HL-60/S4 (cell line): Measurements from ENCODE around the gene SLC29A4.

Experiments used
- in situ Hi-C: fragments of 300-500 bp; cut with MboI; formaldehyde crosslinking; loops from 2 replicates; pipeline ENCODE4 v1.14.3; 2022; ENCODE audit warnings: low sequenced_read_pairs

Gene SLC29A4

DNA sequence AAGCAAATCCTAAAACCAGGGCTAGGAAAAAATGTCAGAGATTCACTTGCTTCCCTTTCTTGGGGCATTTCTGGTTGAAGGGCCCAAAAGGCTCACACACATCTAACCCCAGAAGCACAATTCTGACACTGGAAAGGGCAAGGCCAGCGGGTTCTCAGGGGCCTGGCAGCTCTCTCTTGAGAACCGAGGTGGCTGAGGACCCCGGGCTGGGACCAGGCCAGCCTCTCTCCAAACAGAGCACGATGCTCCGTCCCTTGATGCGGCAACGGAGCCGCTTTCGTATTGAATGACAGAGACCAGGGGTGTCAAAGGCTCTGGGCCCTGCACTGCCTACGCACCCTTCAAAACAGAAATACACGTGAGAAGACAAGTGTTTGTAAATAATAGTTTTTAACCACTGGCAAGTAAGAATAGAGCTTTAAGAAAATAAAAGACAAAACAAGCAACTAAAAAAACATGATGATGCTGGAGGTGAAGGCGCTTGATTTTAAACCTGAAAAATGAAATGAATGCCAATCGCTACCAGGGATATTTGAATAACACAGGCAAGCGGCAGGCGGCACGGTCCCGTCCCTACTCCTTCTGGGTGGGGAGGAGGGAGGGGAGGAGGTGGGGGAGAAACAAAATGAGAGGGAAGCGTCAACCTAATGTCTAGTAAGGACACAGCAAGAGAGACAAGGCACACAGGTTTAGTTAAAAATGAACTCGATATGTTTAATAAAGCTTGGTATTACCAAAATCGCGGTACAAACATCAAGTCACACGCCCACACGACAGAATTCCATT, 68.0 kb downstream of the SLC29A4 start:
- in situ Hi-C loops: no loop called here

DNA sequence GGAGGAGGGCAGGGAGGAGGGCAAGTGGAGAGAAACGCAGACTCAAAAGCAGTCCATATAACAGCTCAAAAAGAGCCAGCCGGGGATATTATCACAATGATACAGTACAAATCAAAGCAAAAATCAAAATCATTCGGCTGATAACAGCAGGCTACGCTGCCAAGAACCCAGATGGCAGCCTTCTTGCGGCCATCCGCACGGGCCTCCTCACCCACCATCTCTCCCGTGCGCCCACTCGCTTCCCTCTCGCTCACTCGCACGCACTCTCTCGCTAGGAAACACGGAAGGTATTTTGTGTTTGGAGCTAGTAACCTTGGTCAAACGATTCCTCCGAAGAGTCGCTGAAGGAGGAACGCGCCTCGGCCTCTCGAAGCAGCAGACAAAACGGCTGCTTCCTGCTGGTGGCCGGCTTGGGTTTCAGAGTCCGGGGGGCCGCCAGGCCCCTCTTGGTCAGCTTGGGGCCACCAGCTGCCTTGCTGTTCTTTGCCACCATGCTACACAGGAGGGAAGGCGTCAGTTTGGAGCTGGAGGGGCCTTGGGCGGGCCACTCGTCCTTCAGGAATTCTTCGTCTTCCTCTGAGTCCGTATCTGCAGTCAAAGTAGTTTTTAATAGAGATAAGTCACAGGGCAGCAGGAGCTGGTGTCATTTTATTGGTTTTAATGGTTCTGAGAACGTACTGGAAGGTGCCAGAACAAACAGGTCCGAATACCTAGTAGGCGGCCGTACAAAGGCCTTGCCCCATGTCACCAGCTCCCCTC, 68.9 kb downstream of the SLC29A4 start:
- in situ Hi-C loops: no loop called here

DNA sequence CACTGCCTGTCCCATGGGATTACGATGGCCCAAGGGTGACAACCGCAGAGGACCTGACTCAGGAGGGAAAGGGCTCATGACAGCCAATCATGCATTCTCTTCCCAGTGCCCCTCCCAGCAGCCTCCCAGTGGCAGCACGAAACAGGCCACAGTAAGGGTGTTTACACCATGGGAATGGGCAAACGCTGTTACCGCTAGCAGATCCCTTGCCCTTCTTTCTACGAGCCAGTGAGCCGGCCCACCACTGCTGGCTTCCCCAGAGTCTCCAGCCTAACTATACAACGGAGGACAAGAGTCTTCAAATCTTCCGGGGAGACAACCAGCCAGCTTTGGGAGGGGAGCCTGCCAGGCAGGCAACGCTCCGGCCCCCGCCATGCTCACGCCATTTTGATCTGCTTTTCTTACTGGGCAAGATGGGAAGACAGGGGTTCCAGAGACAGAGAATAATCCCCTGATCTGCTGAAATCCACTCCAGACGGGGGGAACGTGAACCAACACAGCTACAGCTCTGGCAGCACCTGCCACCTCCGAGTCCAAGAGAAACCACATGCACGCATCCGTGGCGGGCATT, 69.8 kb downstream of the SLC29A4 start:
- in situ Hi-C loops: no loop called here

DNA sequence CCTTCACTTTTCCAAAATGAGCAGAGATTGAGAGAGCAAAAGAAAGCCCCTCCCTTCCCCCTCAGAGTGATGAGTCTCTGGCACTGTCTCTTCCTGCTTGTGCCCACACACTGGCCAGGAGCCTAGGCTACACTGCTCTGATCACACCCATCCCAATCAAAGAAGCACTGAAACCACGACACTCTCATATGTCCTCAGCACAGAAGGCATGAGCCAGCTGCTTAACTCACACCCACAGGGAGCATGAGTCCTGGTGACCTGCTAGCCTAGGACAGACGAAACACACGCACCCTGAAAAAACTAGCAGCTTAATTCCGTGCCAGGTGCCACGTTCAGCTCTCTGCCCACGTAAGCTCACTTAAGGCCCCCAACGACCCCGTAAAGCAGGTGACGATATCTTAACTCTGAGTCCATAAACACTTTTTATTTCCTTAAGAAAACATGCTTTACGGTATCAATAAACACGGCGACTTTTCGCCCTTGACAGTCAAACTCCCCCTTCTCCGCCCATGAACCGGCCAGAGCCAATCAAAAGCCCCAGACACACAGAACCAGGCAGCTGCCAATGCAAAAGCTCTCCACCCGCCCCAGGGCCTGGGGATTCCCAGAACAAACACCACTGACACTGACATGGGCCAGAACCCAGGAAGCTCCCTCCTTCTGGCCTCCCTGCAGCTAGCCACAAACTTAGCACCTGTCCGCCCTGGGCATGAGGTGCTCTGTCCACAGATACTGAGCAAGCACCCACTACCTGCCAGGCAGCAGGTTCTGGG, 71.9 kb downstream of the SLC29A4 start:
- in situ Hi-C loops: no loop called here
